Adrenal gland (tissue), 5 donors: ENCODE data around the gene NFS1.

Experiments
- POLR2A ChIP-seq, 2 donors: fragments of 450-650 bp; IDR thresholded peaks; one replicate each; pipeline ENCODE4 v1.6.1; 2017; ENCODE audit warnings: antibody characterized with exemption in 2 of 2, mild to moderate bottlenecking in 2 of 2, moderate library complexity in 1 of 2
- TF ChIP-seq, protein P1 (sequence below), 6 experiments: fragments of 450-650 bp in 4 of 6; fragments of 200-600 bp in 2 of 6; sonication (generic) in 1 of 6; IDR thresholded peaks; 1 replicate in 5 of 6; 2 replicates in 1 of 6; pipeline versions ENCODE4 v1.5.1 to v1.8.0; 2016 to 2021; ENCODE audit warnings: antibody characterized with exemption in 6 of 6, mild to moderate bottlenecking in 2 of 6, moderate library complexity in 1 of 6
- donor health status: DM: no; HTN: no; CAD: no.

DNA sequence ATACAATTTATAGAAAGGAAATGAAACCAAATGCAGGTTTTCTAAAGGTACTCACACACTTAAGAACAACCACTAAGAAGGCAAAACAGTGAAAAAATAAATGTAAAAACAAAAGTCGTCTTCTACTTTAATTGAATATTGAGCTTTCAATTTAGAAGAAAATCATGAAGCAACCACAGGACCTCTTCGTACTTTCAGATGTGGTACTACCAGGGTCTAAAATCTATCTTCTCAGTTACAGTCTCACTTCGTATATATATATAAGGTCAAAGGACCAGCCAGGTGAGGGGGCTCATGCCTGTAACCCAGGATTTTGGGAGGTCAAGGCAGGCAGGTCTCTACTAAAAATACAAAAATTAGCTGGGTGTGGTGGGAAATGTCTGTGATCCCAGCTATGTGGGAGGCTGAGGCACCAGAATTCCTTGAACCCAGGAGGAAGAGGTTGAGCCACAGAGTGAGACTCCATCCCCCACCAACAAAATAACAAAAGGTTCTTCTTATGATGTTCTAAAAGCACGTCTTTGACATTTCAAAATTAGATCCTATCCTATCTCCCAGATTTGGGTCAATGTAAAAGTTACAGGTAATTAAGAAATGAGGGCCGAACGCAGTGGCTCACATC lies 12.5 kb upstream of the NFS1 start:
- TF ChIP-seq, protein P1, sequence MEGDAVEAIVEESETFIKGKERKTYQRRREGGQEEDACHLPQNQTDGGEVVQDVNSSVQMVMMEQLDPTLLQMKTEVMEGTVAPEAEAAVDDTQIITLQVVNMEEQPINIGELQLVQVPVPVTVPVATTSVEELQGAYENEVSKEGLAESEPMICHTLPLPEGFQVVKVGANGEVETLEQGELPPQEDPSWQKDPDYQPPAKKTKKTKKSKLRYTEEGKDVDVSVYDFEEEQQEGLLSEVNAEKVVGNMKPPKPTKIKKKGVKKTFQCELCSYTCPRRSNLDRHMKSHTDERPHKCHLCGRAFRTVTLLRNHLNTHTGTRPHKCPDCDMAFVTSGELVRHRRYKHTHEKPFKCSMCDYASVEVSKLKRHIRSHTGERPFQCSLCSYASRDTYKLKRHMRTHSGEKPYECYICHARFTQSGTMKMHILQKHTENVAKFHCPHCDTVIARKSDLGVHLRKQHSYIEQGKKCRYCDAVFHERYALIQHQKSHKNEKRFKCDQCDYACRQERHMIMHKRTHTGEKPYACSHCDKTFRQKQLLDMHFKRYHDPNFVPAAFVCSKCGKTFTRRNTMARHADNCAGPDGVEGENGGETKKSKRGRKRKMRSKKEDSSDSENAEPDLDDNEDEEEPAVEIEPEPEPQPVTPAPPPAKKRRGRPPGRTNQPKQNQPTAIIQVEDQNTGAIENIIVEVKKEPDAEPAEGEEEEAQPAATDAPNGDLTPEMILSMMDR (IDR thresholded peaks at IDR 0.05), result no peak
- no peak for TF ChIP-seq POLR2A (IDR thresholded peaks at IDR 0.05)
